GM18520 (cell line): Measurements from ENCODE around the gene COX7C.
"Not testable (repeated sequence)": the region's sequence is repeated elsewhere in the genome, so short reads cannot be mapped to it uniquely, and the experiment has no call there.

ENCODE experiments used
- ATAC-seq: cut with Tn5 transposase; IDR thresholded peaks from one replicate; pipeline ENCODE4 v1.9.1; 2021; ENCODE audit not compliant: unreplicated experiment

COX7C gene, protein sequence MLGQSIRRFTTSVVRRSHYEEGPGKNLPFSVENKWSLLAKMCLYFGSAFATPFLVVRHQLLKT

DNA sequence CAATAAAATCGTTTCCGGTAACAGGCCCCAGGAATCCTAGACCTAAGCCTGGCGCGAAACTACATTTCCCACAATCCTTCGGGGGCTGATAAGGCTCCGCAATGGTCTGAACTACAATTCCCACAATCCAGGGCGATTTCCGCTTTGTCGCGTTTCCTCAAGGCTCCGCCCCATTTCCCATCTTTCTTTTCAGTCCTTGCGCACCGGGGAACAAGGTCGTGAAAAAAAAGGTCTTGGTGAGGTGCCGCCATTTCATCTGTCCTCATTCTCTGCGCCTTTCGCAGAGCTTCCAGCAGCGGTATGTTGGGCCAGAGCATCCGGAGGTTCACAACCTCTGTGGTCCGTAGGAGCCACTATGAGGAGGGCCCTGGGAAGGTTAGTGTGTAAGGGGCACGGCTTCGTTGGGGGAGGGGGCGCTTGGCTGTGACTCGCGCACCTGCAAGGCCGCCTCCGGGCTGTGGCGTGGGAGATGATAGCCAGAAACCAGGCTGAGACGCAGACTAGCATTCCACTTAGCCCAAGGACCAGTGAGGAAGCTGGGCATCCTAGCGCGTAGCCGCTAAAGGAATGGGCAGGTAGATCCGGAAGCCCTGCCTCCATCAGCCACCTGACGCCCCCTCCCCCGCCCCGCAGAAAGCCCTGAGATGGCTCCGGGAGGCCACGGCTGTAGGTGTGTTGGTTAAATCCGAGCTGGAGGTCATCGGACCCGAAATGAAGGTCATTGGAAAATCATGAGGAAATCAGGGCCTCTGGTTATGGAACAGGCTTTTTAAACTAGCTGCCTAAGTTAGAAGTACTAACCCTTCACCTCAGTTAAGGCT lies at the start of gene COX7C:
Gene COX7C, plus strand, starts transcription at position 186 of the 821 bp plus-strand sequence. Its CDS starts 115 bp downstream, at position 301.
- ATAC-seq: peak; percentile 98

DNA sequence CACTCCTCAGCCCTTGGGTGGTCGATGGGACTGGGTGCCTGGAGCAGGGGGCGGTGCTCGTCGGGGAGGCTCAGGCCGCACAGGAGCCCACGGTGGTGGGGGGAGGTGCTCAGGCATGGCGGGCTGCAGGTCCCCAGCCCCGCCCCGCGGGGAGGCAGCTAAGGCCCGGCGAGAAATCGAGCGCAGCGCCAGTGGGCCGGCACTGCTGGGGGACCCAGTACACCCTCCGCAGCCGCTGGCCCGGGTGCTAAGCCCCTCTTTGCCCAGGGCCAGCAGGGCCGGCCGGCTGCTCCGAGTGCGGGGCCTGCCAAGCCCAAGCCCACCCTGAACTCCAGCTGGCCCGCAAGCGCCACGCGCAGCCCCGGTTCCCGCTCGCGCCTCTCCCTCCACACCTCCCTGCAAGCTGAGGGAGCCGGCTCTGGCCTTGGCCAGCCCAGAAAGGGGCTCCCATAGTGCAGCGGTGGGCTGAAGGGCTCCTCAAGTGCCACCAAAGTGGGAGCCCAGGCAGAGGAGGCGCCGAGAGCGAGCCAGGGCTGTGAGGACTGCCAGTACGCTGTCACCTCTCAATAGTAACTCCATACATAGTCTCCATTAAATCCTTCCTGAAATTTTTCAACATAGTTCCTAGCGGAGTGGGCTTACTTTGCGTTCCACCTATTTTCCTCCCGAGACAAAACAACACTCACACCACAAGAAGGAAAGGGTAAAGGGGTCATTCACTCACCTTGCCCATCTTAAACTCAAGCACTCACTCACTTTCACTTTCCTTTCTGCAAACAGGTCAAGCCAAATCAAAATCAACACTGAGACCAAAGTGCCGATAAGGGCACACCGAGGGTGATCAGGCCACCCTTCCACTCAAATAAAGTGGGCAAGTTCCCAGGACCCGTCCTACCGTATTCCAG lies 48.0 kb upstream of the COX7C start:
- not testable (repeated sequence) for ATAC-seq

DNA sequence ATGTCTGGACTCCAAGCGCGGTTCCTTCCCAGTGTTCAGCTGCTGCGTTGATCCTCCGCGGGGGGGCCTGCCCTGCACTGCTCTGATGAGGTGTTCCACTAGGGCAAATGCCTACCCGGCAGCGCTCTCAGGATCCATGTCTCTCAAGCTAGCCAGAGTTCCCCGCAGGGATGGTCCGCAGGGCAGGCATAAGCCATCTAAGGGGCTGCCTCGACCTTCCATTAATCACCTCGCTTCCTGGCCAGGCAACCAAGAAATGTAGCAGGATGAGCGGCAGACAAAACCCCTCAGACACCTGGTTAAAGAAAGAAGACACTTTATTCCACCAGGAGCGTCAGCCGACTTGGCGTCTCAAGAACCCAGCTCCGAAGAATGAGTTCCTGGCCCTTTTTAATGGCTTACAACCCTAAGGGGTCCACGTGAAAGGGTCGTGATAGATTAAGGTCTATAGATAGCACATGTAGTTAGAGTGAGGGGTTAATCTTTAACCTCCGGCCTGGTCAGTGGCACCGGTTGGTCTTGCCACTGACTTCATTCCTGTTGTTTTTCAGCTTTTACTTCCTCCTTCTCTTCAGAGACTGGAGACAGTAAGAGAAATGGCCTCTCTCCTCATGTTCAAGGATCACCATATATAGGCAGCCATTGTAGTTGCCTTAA lies 47.2 kb upstream of the COX7C start:
- ATAC-seq: no peak

DNA sequence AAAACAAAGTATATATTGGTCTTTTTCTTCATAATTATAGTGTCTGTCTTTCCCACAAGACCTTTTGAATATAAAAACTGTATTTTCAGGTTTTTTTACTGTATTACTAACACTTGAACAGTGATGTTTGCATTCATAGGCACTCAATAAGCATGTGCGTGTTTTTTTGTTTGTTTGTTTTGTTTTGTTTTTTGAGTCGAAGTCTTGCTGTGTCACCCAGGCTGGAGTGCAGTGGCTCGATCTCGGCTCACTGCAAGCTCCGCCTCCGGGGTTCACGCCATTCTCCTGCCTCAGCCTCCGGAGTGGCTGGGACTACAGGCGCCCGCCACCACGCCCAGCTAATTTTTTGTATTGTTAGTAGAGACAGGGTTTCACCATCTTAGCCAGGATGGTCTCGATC lies 46.6 kb upstream of the COX7C start:
- ATAC-seq: not testable (repeated sequence)

DNA sequence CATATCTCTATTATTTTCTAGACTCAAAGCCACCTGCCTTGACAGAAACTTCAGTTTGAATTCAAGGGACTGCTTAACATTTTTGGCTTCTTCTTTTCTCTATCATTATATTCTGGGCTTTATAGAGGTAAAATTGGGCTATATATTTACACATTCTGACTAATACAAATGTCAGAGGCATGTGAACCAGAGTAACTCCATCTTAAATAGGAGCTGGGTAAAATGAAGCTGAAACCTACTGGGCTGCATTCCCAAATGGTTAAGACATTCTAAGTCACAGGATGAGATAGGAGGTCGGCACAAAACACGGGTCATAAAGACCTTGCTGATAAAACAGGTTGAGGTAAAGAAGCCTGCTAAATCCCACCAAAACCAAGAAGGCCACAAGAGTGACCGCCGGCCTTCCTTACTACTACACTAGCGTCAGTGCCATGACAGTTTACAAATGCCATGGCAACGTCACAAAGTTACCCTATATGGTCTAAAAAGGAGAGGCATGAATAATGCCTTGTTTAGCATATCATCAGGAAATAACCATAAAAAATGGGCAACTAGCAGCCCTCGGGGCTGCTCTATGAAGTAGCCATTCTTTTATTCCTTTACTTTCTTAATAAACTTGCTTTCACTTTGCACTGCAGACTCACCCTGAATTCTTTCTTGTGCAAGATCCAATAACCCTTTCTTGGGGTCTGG lies 44.8 kb upstream of the COX7C start:
- ATAC-seq: no peak

DNA sequence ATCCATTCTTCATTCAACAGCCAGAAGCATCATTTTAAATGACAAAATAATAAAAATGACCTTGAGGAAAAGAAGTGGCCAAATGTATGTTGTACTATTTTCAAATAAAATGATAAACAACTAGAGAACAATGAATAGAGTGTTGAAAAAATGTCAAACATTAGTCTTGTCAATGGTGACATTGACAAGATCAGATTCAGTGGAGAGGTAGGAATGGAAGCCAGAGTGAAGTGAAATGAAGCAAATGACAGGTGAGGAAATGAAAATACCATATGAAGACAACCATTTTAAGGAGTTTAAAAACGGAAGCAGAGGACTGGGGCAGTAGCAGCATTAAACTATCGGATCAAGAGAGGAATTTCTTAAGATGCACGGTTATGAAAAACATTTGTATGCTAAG lies 38.2 kb upstream of the COX7C start:
- no peak for ATAC-seq

DNA sequence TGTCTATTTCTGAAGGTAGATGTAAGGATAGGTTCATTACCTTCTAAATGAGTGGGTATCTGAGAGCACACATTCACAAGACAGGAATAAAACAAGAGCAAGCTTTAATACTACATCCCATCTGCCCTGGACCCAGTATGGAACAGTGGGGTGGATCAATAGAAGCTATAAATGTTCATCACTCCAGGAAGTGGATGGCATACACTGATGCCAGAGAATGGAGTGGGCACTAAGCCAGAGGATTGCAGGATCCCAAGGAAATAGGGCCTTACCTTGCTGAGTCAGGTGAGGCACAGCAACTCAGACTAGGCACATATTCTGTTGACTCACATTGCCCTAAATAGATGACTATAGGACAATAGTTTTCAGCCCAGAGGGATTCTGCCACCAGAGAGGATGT lies 21.3 kb upstream of the COX7C start:
- no peak for ATAC-seq

DNA sequence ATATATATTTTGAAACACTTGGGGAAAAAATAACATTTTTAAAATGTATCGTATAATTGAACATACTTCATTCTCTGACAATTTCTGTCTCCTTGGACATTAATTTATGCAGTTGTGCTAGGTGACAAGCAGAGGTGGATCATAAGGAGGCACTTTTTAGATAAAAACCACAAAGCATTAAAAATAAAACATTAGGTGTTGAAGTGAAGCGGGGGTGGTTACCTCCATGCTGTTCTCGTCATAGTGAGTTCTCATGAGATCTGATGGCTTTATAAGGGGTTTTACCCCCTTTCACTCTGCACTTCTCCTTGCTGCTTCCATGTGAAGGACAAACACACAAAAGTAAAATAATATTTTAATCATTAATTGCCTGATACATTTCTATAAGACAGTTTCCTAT lies 11.9 kb upstream of the COX7C start:
- ATAC-seq: no peak

DNA sequence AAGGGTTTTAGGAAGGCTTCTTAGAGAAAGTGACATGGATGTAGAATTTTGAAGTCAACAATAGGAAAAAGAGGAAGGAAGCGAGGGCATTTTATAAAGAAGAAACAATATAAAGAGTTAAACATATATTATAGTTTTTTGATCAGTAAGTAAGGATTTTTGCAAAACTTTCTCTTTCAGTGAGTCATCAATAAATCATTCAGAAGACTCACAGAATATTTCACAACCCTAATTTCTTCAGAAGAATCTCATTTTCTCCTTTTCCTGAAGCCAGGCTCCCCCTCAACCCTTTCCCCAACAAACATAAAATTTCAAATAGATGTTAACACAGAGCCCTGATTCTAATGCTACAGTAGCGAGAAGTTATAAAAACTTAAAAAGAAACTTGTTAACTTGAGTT lies 4.3 kb upstream of the COX7C start:
- ATAC-seq: no peak

DNA sequence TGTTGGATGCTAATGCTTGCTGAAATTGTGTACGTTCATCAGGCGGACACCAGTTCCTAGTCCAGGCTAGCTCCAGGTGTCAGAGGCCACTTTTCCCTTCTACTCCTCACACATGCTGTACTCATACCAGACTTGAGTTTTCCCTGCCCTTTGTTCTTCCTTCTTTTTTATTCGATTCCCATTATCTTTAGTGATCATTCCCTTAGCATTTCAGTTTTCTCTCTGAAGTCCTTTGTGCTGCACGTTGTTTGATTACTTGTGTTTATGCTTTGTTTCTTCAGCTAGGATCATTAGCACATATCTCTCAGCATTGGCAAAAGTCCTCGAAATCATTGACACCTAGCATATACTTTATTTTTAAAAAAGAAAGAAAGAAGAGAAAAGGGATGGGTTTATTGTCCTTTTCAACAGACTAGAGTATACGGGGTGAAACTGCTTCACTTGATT lies 409 bp upstream of the COX7C start:
- ATAC-seq: no peak

DNA sequence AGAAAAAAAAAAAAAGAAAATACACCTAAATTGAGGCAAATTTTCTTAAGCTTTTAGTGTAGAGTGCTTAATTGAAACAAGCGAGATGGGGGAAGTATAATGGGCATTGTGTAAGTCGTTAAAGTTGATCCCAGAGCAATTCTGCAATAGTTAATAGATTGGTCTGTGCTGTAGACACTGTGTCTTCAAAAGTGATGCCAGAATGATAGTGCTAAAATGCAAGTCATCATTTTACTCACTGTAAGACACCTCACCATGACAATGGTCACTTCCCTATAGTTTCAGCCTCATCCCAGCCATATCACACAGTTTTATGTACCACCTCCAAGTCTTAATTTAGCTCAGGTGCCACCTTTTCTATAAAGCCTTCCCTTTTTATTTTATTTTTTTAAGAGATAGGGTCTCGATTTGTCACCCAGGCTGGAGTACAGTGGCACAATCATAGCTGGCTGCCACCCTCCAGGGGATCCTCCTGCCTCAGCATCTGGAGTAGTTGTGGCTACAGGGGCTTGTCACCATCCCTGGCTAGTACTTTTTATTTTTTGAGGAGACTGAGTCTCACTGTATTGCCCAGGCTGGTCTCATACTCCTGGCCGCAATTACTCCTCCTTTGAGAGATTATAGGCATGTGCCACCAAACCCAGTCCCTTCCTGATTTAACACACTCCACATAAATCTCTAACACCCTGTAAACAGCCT lies 6.2 kb downstream of the COX7C start:
- ATAC-seq: no peak

DNA sequence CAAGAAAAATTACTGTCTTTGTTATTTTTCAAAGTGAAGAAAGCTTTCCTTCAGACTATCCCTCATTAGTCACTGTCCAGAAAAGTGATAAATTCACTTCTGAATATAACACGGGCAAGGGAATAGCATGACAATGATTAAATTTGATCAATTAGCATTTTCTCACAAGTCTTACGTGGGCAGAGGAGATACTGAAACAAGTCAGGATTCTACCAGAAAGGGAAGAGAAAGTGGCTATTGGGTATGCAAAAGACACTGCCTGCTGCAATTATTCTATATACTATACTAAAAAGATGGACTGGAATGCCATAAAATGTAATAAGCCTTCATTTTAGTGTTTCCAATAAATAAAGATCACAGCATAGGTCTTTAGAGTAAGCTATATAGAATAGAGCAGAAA lies 7.4 kb downstream of the COX7C start:
- no peak for ATAC-seq

DNA sequence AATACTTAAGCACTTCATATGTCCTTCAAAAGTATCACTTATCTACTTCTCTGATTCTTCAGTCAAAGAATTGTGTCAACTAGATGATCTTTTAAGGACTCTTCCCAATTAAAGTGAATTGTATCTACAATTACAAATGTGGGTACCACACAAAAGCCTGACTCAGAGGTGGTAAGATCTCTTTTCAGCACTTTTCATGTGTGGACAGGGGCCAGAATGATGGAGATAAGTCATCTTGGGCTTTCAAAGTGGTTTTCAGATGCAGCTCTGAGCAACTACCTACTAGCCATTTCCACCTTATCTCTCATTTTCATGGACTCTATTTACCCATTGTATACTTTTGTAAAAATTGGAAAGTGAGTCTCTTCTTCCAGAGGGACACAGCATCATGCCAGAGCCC lies 8.4 kb downstream of the COX7C start:
- no peak for ATAC-seq

DNA sequence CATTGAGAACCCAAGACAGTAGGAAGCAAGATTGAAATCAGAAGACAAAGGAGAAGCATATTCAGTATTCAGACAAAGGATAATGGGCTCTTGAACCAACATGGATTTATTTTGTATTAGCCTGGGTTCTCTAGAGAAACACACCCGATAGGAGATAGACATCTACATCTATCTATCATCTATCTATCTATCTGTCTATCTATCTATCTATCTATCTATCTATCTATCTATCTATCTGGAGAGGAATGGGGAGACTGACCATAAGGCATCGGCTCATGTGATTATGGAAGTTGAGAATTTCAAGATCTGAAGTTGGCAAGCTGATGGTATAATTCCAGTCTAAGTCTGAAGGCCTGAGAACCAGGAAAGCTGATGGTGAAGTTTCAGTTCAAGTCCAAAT lies 13.4 kb downstream of the COX7C start:
- ATAC-seq: no peak

DNA sequence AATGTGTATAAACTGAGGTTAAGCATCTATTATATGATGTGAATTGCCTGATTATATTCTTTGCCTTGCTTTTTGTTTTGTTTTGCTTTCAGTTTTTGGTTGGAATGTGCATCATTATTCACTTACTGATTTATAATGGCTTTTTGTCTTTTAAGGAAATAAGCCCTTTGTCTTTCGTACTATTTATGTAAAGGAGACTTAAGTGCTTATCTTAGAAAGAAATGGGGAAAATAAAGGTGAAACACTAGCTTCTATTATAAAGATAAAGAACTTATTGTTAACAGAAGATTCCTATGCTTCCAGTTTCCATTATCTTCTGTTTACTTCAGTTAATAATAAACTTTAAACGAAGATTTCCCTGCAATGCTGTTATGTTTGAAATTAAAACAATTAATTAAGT lies 23.3 kb downstream of the COX7C start:
- ATAC-seq: no peak

DNA sequence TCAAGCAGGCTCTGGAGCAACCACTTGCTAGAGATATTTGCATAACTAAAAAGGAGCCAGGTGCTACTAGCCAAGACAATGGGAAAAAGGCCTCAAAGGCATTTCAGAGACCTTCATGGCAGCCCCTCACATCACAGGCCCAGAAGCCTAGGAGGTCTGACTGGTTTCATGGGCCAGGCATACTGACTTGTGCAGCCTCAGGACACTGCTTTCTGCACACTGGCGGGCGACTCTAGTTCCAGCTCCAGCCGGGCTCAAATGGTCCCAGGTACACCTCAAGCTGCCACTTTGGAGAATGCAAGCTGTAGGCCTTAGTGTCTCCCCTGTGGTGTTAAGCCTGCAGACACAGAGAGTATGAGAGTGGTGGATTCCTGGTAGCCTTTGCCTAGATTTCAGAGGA lies 27.1 kb downstream of the COX7C start:
- ATAC-seq: no peak

DNA sequence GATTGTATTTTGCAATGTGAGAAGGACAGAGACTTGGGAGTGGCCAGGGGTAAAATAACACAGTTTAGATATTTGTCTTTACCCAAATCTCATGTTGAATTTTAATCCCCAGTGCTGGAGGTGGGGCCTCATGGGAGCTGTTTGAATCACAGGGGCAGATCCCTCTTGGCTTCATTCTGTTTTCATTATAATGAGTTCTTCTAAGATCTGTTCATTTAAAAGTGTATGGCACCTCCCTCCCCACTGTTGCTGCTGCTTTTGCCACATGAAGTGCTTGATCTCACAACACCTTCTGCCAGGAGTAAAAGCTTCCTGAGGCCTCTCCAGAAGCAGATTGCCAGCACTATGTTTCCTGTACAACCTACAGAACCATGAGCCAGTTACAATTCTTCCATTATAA lies 28.1 kb downstream of the COX7C start:
- no peak for ATAC-seq

DNA sequence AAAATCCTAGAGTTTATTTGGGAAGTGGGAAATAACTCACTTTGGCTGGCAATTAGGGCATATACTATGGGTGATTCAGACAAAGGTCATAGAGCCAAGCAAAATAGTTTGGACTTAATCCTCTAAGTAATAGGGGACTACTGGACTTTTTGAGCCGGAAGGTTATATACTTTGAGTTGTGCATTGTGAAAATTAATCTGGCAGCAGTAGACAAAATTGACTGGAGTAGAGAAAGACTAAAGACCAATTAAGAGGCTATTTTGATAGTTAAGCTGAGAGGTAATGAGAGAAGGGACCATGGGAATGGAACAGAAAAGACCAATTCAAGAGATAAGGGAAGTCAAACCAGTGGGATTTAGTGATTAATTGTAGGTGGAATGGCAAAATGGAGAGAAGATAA lies 28.9 kb downstream of the COX7C start:
- no peak for ATAC-seq

DNA sequence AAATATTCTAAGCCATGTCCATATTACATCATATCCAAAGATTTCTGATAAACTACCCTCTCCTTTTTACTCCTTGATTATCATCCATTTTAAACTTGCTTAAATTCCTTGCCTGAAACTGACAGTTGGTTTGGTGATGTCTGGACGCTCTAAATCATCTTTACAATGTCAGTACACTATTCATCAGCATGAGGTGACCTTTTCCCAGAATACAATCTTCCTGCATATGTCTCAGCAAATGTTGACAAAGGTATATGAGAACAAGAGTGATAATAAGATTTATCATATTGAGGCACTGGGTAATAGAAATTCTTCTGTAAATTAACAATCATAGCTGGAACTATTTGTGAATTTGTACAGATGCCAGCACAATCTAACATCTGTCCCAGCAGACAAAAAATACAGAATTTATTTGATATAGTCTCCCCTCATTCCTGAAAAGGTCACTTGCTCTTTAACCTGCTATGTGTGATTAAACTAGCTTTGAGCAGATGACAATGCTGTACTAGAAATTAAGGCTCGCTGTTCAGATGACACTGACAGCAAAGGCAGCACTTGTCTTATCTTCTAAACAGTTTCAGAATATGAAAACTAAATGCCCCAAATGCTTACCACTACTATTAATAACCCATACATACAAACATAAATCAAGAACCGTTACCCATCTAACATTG lies 32.2 kb downstream of the COX7C start:
- no peak for ATAC-seq

DNA sequence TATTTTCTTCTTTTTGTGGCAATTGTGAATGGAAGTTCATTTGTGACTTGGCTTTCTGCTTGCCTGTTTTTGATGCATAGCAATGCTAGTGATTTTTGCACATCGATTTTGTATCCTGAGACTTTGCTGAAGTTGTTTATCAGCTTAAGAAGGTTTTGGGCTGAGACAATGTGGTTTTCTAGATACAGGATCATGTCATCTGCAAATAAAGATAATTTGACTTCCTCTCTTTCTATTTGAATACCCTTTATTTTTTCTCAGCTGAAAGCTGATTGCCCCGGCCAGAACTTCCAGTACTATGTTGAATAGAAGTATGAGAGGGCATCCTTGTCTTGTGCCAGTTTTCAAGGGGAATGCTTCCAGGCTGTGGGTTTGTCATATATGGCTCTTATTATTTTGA lies 43.0 kb downstream of the COX7C start:
- not testable (repeated sequence) for ATAC-seq
